Fibroblast of pulmonary artery (primary cell): ENCODE measurements around the gene SUMF1.

Source experiments
- DNase-seq: peaks from one replicate; pipeline ENCODE4 v3.0.0-alpha.2; 2010; ENCODE audit warnings: low read depth
- H3K4me3 ChIP-seq: replicated peaks from 2 replicates; pipeline ENCODE4 v1.5.1; 2011; ENCODE audit warnings: low read depth, mild to moderate bottlenecking, control low read depth, low read length, moderate library complexity
- CTCF ChIP-seq: IDR thresholded peaks from 2 replicates; pipeline ENCODE4 v1.5.1; 2011; ENCODE audit warnings: mild to moderate bottlenecking, control low read depth, low read length, inconsistent platforms; ENCODE audit errors: missing control alignments

The SUMF1 gene

GRCh38 chr3:4504340-4505261, 37.5 kb upstream of the SUMF1 start:
- DNase-seq: peak; percentile 53
- TF ChIP-seq CTCF: no peak
- H3K4me3 ChIP-seq: peak overlapping the region; percentile 6

- no peak for DNase-seq
- no peak overlapping the region for H3K4me3 ChIP-seq
- no peak for TF ChIP-seq CTCF
Observed at GRCh38 chr3:4503050-4503449, 36.0 kb upstream of the SUMF1 start.

GRCh38 chr3:4501927-4502326, 34.9 kb upstream of the SUMF1 start:
- no peak overlapping the region for H3K4me3 ChIP-seq
- DNase-seq: no peak
- no peak for TF ChIP-seq CTCF

GRCh38 chr3:4501437-4501836, 34.4 kb upstream of the SUMF1 start:
- TF ChIP-seq CTCF: no peak
- no peak overlapping the region for H3K4me3 ChIP-seq
- DNase-seq: no peak

- H3K4me3 ChIP-seq: no peak overlapping the region
- DNase-seq: no peak
- TF ChIP-seq CTCF: no peak
Observed at GRCh38 chr3:4498446-4498845, 31.4 kb upstream of the SUMF1 start.

- no peak overlapping the region for H3K4me3 ChIP-seq
- no peak for DNase-seq
- TF ChIP-seq CTCF: no peak
Observed at GRCh38 chr3:4497843-4498324, 30.8 kb upstream of the SUMF1 start.
